ENCODE results near the gene GPC6.

Gene GPC6

GRCh38 chr13:94303644-94304174 lies 1077.1 kb downstream of the GPC6 start:
- in situ Hi-C loops (cut with MboI; ENCODE audit: low pct_unique_long_range_greater_than_20kb, low sequenced_read_pairs, unreplicated experiment) = no loop called here
- TF ChIP-seq CTCF (IDR thresholded peaks at IDR 0.05; ENCODE audit: extremely low read depth, insufficient read depth, missing control alignments) = no peak
- no peak for DNase-seq (ENCODE audit: low spot score)

GRCh38 chr13:94305033-94305432 lies 1078.4 kb downstream of the GPC6 start:
- in situ Hi-C loops (cut with MboI; ENCODE audit: low pct_unique_long_range_greater_than_20kb, low sequenced_read_pairs, unreplicated experiment) = no loop called here
- TF ChIP-seq CTCF (IDR thresholded peaks at IDR 0.05; ENCODE audit: extremely low read depth, insufficient read depth, missing control alignments) = no peak

GRCh38 chr13:94305463-94305862 lies 1078.9 kb downstream of the GPC6 start:
- in situ Hi-C loops (cut with MboI; ENCODE audit: low pct_unique_long_range_greater_than_20kb, low sequenced_read_pairs, unreplicated experiment) = no loop called here
- no peak for TF ChIP-seq CTCF (IDR thresholded peaks at IDR 0.05; ENCODE audit: extremely low read depth, insufficient read depth, missing control alignments)
- no peak for DNase-seq (ENCODE audit: low spot score)

More at GRCh38 chr13:94305033-94305432, 1078.4 kb downstream of the GPC6 start:
- DNase-seq (ENCODE audit: low spot score) = no peak

GRCh38 chr13:94305934-94306333 lies 1079.3 kb downstream of the GPC6 start:
- in situ Hi-C loops (cut with MboI; ENCODE audit: low pct_unique_long_range_greater_than_20kb, low sequenced_read_pairs, unreplicated experiment) = no loop called here
- no peak for TF ChIP-seq CTCF (IDR thresholded peaks at IDR 0.05; ENCODE audit: extremely low read depth, insufficient read depth, missing control alignments)
- DNase-seq (ENCODE audit: low spot score) = no peak

GRCh38 chr13:94308832-94309231 lies 1082.2 kb downstream of the GPC6 start:
- no peak for TF ChIP-seq CTCF (IDR thresholded peaks at IDR 0.05; ENCODE audit: extremely low read depth, insufficient read depth, missing control alignments)
- in situ Hi-C loops (cut with MboI; ENCODE audit: low pct_unique_long_range_greater_than_20kb, low sequenced_read_pairs, unreplicated experiment) = no loop called here
- DNase-seq (ENCODE audit: low spot score) = no peak

- TF ChIP-seq CTCF (IDR thresholded peaks at IDR 0.05; ENCODE audit: extremely low read depth, insufficient read depth, missing control alignments) = no peak
Measured at GRCh38 chr13:94309576-94309975, 1083.0 kb downstream of the GPC6 start.

More at GRCh38 chr13:94309576-94309975, 1083.0 kb downstream of the GPC6 start:
- in situ Hi-C loops (cut with MboI; ENCODE audit: low pct_unique_long_range_greater_than_20kb, low sequenced_read_pairs, unreplicated experiment) = no loop called here
- DNase-seq (ENCODE audit: low spot score) = no peak
